ENCODE measurements around the gene AFDN. TPM values are rescaled to one million over a fixed set of nuclear protein-coding genes. Genes with fewer than 3 reads are reported as not detected.

Gene AFDN
- total RNA-seq, 1 donor = 29.2 TPM

- no peak overlapping the region for H3K4me3 ChIP-seq (ENCODE audit: low read depth, low read length)
- TF ChIP-seq CTCF (IDR thresholded peaks at IDR 0.05; ENCODE audit: insufficient read depth, low read length) = no peak
- DNase-seq (ENCODE audit: low read depth) = no peak
These were observed 161.4 kb downstream of the AFDN start for GRCh38 chr6:167988154-167988495.

GRCh38 chr6:167988945-167989841, 162.5 kb downstream of the AFDN start:
- no peak overlapping the region for H3K4me3 ChIP-seq (ENCODE audit: low read depth, low read length)
- DNase-seq (ENCODE audit: low read depth) = no peak
- TF ChIP-seq CTCF (IDR thresholded peaks at IDR 0.05; ENCODE audit: insufficient read depth, low read length) = no peak

GRCh38 chr6:167990016-167990945, 163.6 kb downstream of the AFDN start:
- H3K4me3 ChIP-seq (ENCODE audit: low read depth, low read length) = no peak overlapping the region
- DNase-seq (ENCODE audit: low read depth) = no peak
- TF ChIP-seq CTCF (IDR thresholded peaks at IDR 0.05; ENCODE audit: insufficient read depth, low read length) = no peak

- no peak overlapping the region for H3K4me3 ChIP-seq (ENCODE audit: low read depth, low read length)
- TF ChIP-seq CTCF (IDR thresholded peaks at IDR 0.05; ENCODE audit: insufficient read depth, low read length) = no peak
- DNase-seq (ENCODE audit: low read depth) = peak; percentile 11
These were observed 166.5 kb downstream of the AFDN start for GRCh38 chr6:167993169-167993568.

GRCh38 chr6:167993831-167994230, 167.1 kb downstream of the AFDN start:
- TF ChIP-seq CTCF (IDR thresholded peaks at IDR 0.05; ENCODE audit: insufficient read depth, low read length) = no peak
- DNase-seq (ENCODE audit: low read depth) = no peak
- H3K4me3 ChIP-seq (ENCODE audit: low read depth, low read length) = no peak overlapping the region

- no peak for DNase-seq (ENCODE audit: low read depth)
- no peak overlapping the region for H3K4me3 ChIP-seq (ENCODE audit: low read depth, low read length)
- TF ChIP-seq CTCF (IDR thresholded peaks at IDR 0.05; ENCODE audit: insufficient read depth, low read length) = no peak
These were observed 168.6 kb downstream of the AFDN start for GRCh38 chr6:167995302-167995701.
